Peyer's patch (tissue), 4 donors: ENCODE data around the gene RAPH1.

ENCODE experiments used
- POLR2A ChIP-seq, 2 donors: fragments of 450-650 bp; IDR thresholded peaks; one replicate each; pipeline ENCODE4 v1.5.1; 2017; ENCODE audit warnings: antibody characterized with exemption in 2 of 2, mild to moderate bottlenecking in 2 of 2, moderate library complexity in 2 of 2
- TF ChIP-seq, protein P1 (sequence below), 6 experiments: fragments of 450-650 bp in 4 of 6; fragments of 200-600 bp in 2 of 6; sonication (generic) in 1 of 6; IDR thresholded peaks; one replicate each; pipeline ENCODE4 v1.5.1; 2017 to 2019; ENCODE audit warnings: antibody characterized with exemption in 6 of 6, mild to moderate bottlenecking in 3 of 6, moderate library complexity in 1 of 6

GRCh38 chr2:203396667-203397066 is 138.4 kb downstream of the RAPH1 start:
- TF ChIP-seq, protein P1, sequence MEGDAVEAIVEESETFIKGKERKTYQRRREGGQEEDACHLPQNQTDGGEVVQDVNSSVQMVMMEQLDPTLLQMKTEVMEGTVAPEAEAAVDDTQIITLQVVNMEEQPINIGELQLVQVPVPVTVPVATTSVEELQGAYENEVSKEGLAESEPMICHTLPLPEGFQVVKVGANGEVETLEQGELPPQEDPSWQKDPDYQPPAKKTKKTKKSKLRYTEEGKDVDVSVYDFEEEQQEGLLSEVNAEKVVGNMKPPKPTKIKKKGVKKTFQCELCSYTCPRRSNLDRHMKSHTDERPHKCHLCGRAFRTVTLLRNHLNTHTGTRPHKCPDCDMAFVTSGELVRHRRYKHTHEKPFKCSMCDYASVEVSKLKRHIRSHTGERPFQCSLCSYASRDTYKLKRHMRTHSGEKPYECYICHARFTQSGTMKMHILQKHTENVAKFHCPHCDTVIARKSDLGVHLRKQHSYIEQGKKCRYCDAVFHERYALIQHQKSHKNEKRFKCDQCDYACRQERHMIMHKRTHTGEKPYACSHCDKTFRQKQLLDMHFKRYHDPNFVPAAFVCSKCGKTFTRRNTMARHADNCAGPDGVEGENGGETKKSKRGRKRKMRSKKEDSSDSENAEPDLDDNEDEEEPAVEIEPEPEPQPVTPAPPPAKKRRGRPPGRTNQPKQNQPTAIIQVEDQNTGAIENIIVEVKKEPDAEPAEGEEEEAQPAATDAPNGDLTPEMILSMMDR (IDR thresholded peaks at IDR 0.05), result no peak
- no peak for TF ChIP-seq POLR2A (IDR thresholded peaks at IDR 0.05)
